Measurements from ENCODE around the gene RBM7.

- TF ChIP-seq CTCF (IDR thresholded peaks at IDR 0.05; ENCODE audit: insufficient read depth, low read depth, low read length) (no peak), EZH2 (IDR thresholded peaks at IDR 0.05; ENCODE audit: insufficient read depth, low read length) (no peak)
Observed at GRCh38 chr11:114366331-114367243, 33.9 kb upstream of the RBM7 start.

Data from astrocyte (in vitro differentiated cells and primary cell).